ENCODE data around the gene GRPEL1. TPM values are rescaled to one million over a fixed set of nuclear protein-coding genes. Genes with fewer than 3 reads are reported as not detected.

GRPEL1 gene
- polyA plus RNA-seq, 1 of the 3 experiments (the other 2 are of a cell fraction) = 29.8 TPM

DNA sequence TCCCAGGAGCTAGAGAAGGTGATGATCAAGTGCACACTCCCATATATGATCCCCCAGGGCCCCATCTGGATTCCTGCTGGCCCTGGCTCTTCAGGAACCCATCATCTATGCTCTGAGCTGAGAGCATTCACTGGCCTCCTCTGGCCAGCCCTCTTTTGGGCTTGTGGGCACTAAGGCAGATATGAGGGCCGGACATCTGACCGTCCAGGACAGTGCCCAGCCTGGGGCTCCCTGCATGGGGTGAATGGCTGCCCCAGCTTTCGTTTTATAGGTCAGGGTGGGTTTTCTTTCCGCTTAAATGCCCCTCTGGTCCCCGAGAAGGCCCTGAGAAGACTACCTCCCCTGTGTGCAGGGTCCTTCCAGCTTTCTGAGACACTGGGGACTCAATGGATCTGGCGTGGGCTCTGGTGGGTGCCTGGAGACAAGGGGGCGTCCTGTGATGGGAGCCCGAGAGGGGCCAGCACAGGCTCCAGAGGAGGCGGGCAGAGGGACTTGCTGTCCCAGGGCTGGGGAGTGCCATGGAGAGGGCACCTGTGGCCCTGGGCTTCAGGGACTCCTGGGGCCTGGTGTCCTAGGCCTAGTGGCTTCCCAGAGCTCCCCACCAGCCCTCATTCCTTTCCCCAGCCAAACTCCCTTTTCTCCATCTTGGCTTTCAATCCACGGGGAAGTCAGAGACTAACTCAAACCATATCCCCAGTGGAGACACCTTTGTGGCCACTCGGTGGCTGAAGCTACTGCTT is 39.5 kb upstream of the GRPEL1 start:
- DNase-seq = peak; percentile 11
- TF ChIP-seq MEF2A (IDR thresholded peaks at IDR 0.05; ENCODE audit: borderline replicate concordance, low read depth) = no peak
- TF ChIP-seq, protein P1, sequence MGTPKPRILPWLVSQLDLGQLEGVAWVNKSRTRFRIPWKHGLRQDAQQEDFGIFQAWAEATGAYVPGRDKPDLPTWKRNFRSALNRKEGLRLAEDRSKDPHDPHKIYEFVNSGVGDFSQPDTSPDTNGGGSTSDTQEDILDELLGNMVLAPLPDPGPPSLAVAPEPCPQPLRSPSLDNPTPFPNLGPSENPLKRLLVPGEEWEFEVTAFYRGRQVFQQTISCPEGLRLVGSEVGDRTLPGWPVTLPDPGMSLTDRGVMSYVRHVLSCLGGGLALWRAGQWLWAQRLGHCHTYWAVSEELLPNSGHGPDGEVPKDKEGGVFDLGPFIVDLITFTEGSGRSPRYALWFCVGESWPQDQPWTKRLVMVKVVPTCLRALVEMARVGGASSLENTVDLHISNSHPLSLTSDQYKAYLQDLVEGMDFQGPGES (IDR thresholded peaks at IDR 0.05; ENCODE audit: low read depth, low read length) = no peak
- TF ChIP-seq ELF1 (IDR thresholded peaks at IDR 0.05) = no peak
- no peak for TF ChIP-seq RCOR1 (IDR thresholded peaks at IDR 0.05; ENCODE audit: low read length)
- no peak for TF ChIP-seq RAD21 (IDR thresholded peaks at IDR 0.05; ENCODE audit: low read length)
- TF ChIP-seq CHD2 (IDR thresholded peaks at IDR 0.05; ENCODE audit: low read length, partially characterized antibody) = no peak
- TF ChIP-seq, protein P2, sequence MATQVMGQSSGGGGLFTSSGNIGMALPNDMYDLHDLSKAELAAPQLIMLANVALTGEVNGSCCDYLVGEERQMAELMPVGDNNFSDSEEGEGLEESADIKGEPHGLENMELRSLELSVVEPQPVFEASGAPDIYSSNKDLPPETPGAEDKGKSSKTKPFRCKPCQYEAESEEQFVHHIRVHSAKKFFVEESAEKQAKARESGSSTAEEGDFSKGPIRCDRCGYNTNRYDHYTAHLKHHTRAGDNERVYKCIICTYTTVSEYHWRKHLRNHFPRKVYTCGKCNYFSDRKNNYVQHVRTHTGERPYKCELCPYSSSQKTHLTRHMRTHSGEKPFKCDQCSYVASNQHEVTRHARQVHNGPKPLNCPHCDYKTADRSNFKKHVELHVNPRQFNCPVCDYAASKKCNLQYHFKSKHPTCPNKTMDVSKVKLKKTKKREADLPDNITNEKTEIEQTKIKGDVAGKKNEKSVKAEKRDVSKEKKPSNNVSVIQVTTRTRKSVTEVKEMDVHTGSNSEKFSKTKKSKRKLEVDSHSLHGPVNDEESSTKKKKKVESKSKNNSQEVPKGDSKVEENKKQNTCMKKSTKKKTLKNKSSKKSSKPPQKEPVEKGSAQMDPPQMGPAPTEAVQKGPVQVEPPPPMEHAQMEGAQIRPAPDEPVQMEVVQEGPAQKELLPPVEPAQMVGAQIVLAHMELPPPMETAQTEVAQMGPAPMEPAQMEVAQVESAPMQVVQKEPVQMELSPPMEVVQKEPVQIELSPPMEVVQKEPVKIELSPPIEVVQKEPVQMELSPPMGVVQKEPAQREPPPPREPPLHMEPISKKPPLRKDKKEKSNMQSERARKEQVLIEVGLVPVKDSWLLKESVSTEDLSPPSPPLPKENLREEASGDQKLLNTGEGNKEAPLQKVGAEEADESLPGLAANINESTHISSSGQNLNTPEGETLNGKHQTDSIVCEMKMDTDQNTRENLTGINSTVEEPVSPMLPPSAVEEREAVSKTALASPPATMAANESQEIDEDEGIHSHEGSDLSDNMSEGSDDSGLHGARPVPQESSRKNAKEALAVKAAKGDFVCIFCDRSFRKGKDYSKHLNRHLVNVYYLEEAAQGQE (IDR thresholded peaks at IDR 0.05; ENCODE audit: low read depth, low read length) = no peak
- TF ChIP-seq SMC3 (IDR thresholded peaks at IDR 0.05; ENCODE audit: low read depth, low read length) = no peak
- TF ChIP-seq, protein P3, sequence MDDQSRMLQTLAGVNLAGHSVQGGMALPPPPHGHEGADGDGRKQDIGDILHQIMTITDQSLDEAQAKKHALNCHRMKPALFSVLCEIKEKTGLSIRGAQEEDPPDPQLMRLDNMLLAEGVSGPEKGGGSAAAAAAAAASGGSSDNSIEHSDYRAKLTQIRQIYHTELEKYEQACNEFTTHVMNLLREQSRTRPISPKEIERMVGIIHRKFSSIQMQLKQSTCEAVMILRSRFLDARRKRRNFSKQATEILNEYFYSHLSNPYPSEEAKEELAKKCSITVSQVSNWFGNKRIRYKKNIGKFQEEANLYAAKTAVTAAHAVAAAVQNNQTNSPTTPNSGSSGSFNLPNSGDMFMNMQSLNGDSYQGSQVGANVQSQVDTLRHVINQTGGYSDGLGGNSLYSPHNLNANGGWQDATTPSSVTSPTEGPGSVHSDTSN (IDR thresholded peaks at IDR 0.05) = no peak
- TF ChIP-seq, protein P4, sequence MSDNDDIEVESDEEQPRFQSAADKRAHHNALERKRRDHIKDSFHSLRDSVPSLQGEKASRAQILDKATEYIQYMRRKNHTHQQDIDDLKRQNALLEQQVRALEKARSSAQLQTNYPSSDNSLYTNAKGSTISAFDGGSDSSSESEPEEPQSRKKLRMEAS (IDR thresholded peaks at IDR 0.05; ENCODE audit: low read depth) = no peak
- no peak for TF ChIP-seq JUND (IDR thresholded peaks at IDR 0.05)
- TF ChIP-seq EP300 (IDR thresholded peaks at IDR 0.05; ENCODE audit: borderline replicate concordance in 1 of 2, low read depth in 1 of 2, low read length in 1 of 2) = no peak
- no peak for TF ChIP-seq SIN3A (IDR thresholded peaks at IDR 0.05; ENCODE audit: borderline replicate concordance, low read depth, low read length)
- TF ChIP-seq TAF1 (IDR thresholded peaks at IDR 0.05; ENCODE audit: borderline replicate concordance, low read depth, low read length) = no peak
- TF ChIP-seq RFX5 (IDR thresholded peaks at IDR 0.05; ENCODE audit: low read length) = no peak
- TF ChIP-seq NFIC (IDR thresholded peaks at IDR 0.05; ENCODE audit: borderline replicate concordance) = no peak
- no peak for TF ChIP-seq TEAD4 (IDR thresholded peaks at IDR 0.05; ENCODE audit: borderline replicate concordance, insufficient read depth)
- no peak for TF ChIP-seq FOXJ3 (CRISPR knock-in tag; IDR thresholded peaks at IDR 0.05)
- Histone ChIP-seq H3K9me2 (no peaks in the 10 kb centered on the region), H3K27me3 (ENCODE audit: insufficient read depth) (no peaks in the 10 kb centered on the region), H3K4me3 (ENCODE audit: low read depth in 2 of 2, low read length in 1 of 2) (no peak overlapping the region), H3K4me2 (no peak overlapping the region), H2AFZ (ENCODE audit: low read depth) (no peak overlapping the region), H3F3A (replicated peaks; ENCODE audit: insufficient read depth) (no peaks in the 10 kb centered on the region), H3K27ac (ENCODE audit: low read depth in 2 of 2, low read length in 1 of 2) (no peak overlapping the region), H3K9me3 (no peaks in the 10 kb centered on the region), H4K20me1 (ENCODE audit: insufficient read depth) (no peaks in the 10 kb centered on the region), H3K79me2 (ENCODE audit: insufficient read depth) (no peaks in the 10 kb centered on the region), H3K9ac (no peak overlapping the region), H3K4me1 (ENCODE audit: control insufficient read depth in 1 of 2, insufficient read depth in 2 of 2, low read depth in 1 of 2, low read length in 1 of 2) (peaks cover 3 to 10% of the 10 kb centered on the region in 2 experiments; a peak in 2 of 4 replicates), H3K36me3 (replicated peaks in 1 of 2; ENCODE audit: control insufficient read depth in 1 of 2, insufficient read depth in 2 of 2, low read length in 1 of 2) (no peaks in the 10 kb centered on the region)
- 65% methylated on average over 11 of the region's 11 CpGs for WGBS (ENCODE audit: low lambda C conversion rate)
- ChIA-PET CTCF (no interaction called here), POLR2A (no interaction called here)

Data from SK-N-SH (cell line).